A673 (cell line): ENCODE measurements around the gene ADAM8. TPM values are rescaled to one million over a fixed set of nuclear protein-coding genes. Genes with fewer than 3 reads are reported as not detected.
"Not testable (repeated sequence)": the region's sequence is repeated elsewhere in the genome, so short reads cannot be mapped to it uniquely, and the experiment has no call there.

Experiments
- BruUV-seq: library from RNA; stranded (reverse); fragments of 400-500 nt; replicated peaks from 2 replicates; lab custom pipeline; 2021; lab: Mats Ljungman, UMichigan
- CTCF ChIA-PET: fragments of 300-600 bp; sonication (Branson Sonifier 250); formaldehyde crosslinking; loops from one replicate; lab custom pipeline; 2022; ENCODE audit warnings: antibody characterized with exemption; lab: Charles Lee
- POLR2A ChIA-PET: fragments of 300-600 bp; sonication (Branson Sonifier 250); formaldehyde crosslinking; loops from one replicate; lab custom pipeline; 2022; ENCODE audit warnings: antibody characterized with exemption; ENCODE audit not compliant: low non-redundant PET; lab: Charles Lee
- DNase-seq: peaks from one replicate; pipeline ENCODE4 v3.0.0-alpha.2; 2015; ENCODE audit warnings: low spot score
- H3K27ac ChIP-seq: fragments of 200-600 bp; sonication (generic); 2 replicates; pipeline ENCODE4 v1.5.1; 2016; ENCODE audit warnings: mixed run types, low read depth, mild to moderate bottlenecking, mixed read lengths, antibody characterized with exemption, low read length; ENCODE audit not compliant: poor library complexity, severe bottlenecking
- H3K27me3 ChIP-seq: fragments of 200-600 bp; sonication (generic); replicated peaks from 2 replicates; pipeline ENCODE4 v1.6.1; 2017; ENCODE audit warnings: mixed run types, low read depth, mild to moderate bottlenecking, mixed read lengths, antibody characterized with exemption, low read length; ENCODE audit not compliant: insufficient read depth, poor library complexity
- H3K36me3 ChIP-seq: fragments of 200-600 bp; sonication (generic); 2 replicates; pipeline ENCODE4 v1.6.1; 2016; ENCODE audit warnings: mixed run types, mild to moderate bottlenecking, mixed read lengths, antibody characterized with exemption, low read length; ENCODE audit not compliant: insufficient read depth, poor library complexity, severe bottlenecking
- H3K4me1 ChIP-seq: fragments of 200-600 bp; sonication (generic); 2 replicates; pipeline ENCODE4 v1.6.1; 2017; ENCODE audit warnings: mixed run types, mild to moderate bottlenecking, mixed read lengths, antibody characterized with exemption, low read length; ENCODE audit not compliant: insufficient read depth, poor library complexity, severe bottlenecking
- H3K4me3 ChIP-seq: fragments of 200-600 bp; sonication (generic); 2 replicates; pipeline ENCODE4 v1.5.1; 2016; ENCODE audit warnings: low read depth, mixed run types, mild to moderate bottlenecking, mixed read lengths, low read length; ENCODE audit not compliant: poor library complexity, severe bottlenecking
- H3K9me3 ChIP-seq: fragments of 200-600 bp; sonication (generic); 2 replicates; pipeline ENCODE4 v1.6.1; 2016; ENCODE audit warnings: mixed run types, low read depth, mild to moderate bottlenecking, mixed read lengths, antibody characterized with exemption, low read length; ENCODE audit not compliant: poor library complexity, severe bottlenecking
- CTCF ChIP-seq: fragments of 300-800, 200-600 bp; sonication (generic); conservative IDR thresholded peaks from 2 replicates; pipeline ENCODE4 v1.5.1; 2017; ENCODE audit warnings: low read depth, mild to moderate bottlenecking, antibody characterized with exemption, low read length, moderate library complexity, mixed read lengths
- EZH2 ChIP-seq: fragments of 200-600 bp; sonication (generic); IDR thresholded peaks from 2 replicates; pipeline ENCODE4 v1.6.1; 2017; ENCODE audit warnings: borderline replicate concordance, low read depth, mild to moderate bottlenecking, mixed read lengths, antibody characterized with exemption, low read length; ENCODE audit not compliant: poor library complexity, severe bottlenecking
- intact Hi-C: fragments of 100-400 bp; cut with micrococcal nuclease; formaldehyde crosslinking; loops from one replicate; pipeline ENCODE4 v1.10.0; 2022; ENCODE audit not compliant: unreplicated experiment
- total RNA-seq: library from RNA; stranded (reverse); gene quantifications from 2 replicates; pipeline ENCODE4 v1.2.3, GENCODE V29; 2021

The ADAM8 gene
- total RNA-seq, 1 experiment from 2014 or later = 1.2 TPM

DNA sequence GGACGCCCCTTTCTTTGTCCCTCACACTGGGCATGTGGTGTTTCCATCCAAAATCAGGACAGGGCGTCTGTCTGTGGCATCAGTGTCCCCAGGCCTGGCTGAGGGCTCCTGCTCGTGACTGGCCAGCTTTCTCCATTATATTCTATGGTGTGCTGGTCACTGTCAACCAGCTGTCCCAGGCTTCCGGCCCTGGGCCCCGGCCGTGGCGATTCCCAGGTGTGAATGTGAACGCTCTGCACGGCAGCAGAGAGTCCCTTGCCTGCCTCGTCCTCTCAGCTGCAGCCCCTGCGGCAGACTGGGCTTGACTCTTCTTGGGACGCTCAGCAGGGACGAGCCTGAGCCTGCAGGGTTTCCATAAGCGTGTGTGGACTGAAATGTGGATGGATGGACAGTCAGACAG lies 52.6 kb downstream of the ADAM8 start:
- Histone ChIP-seq H3K27ac (no peak overlapping the region), H3K9me3 (no peaks in the 10 kb centered on the region), H3K36me3 (no peaks in the 10 kb centered on the region), H3K4me3 (no peak overlapping the region), H3K4me1 (no peaks in the 10 kb centered on the region), H3K27me3 (peaks cover 56% of the 10 kb centered on the region)
- ChIA-PET POLR2A (no interaction called here), CTCF (interaction anchor here (0.6 kb wide), 2 partner anchors 11 to 273 kb away, joined by 3 to 4 read pairs; no protein-coding TSS in a partner anchor)
- intact Hi-C loops = no loop called here
- no peak for TF ChIP-seq EZH2
- no peak for DNase-seq
- no TSS peak for BruUV-seq

DNA sequence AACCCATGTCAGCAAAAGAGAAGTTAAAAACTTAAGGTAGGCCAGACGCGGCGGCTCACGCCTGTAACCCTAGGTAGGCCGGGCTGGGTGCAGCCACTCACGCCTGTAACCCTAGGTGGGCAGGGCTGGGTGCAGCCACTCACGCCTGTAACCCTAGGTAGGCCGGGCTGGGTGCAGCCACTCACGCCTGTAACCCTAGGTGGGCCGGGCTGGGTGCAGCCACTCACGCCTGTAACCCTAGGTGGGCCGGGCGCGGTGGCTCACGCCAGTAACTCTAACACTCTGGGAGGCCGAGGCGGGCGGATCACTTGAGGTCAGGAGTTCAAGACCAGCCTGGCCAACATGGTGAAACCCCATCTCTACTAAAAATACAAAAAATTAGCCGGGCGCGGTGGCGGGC lies 54.9 kb downstream of the ADAM8 start:
- H3K36me3 ChIP-seq, intact Hi-C loops, CTCF ChIA-PET: not testable (repeated sequence)

DNA sequence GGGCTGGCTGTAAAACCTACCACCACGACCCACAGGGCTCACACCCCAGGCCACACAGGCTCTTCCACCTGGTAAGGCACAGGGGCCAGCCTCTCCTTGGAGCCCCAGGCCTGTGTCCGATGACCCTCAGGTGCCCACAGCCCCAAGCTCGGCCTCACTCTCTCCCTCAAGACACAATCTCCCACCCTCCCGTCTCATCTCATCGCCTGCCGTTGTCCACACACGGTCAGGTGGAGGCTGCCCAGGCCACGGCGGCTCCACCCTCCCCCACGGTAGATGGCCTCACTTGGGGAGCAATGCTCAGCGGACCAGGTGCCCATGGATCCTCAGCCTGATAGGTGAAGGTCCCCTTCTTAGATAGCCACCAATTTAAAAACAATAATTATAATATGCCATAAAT lies 55.3 kb downstream of the ADAM8 start:
- Histone ChIP-seq H3K27me3 (peaks cover 51% of the 10 kb centered on the region), H3K9me3 (no peaks in the 10 kb centered on the region), H3K36me3 (no peaks in the 10 kb centered on the region), H3K27ac (no peak overlapping the region), H3K4me1 (no peaks in the 10 kb centered on the region), H3K4me3 (no peak overlapping the region)
- CTCF ChIA-PET = no interaction called here
- DNase-seq = no peak
- TF ChIP-seq EZH2 (no peak), CTCF (no peak)
- intact Hi-C loops = no loop called here
- POLR2A ChIA-PET = no interaction called here
- no TSS peak for BruUV-seq

More for the DNA sequence above, 54.9 kb downstream of the ADAM8 start:
- BruUV-seq, H3K4me3 ChIP-seq, H3K4me1 ChIP-seq, H3K9me3 ChIP-seq, DNase-seq, H3K27ac ChIP-seq, POLR2A ChIA-PET: not testable (repeated sequence)
- peaks cover 52% of the 10 kb centered on the region for H3K27me3 ChIP-seq

- no peak for DNase-seq
- POLR2A ChIA-PET = no interaction called here
Measured at GRCh38 chr10:133219782-133220181, 56.9 kb downstream of the ADAM8 start.

More at GRCh38 chr10:133219782-133220181, 56.9 kb downstream of the ADAM8 start:
- CTCF ChIA-PET = no interaction called here
- H3K36me3 ChIP-seq = no peaks in the 10 kb centered on the region
- no peaks in the 10 kb centered on the region for H3K4me1 ChIP-seq
- TF ChIP-seq CTCF (no peak), EZH2 (no peak)
- H3K27ac ChIP-seq = no peak overlapping the region
- H3K9me3 ChIP-seq = no peaks in the 10 kb centered on the region
- no peak overlapping the region for H3K4me3 ChIP-seq
- H3K27me3 ChIP-seq = peaks cover 50% of the 10 kb centered on the region
- no TSS peak for BruUV-seq
- intact Hi-C loops = no loop called here
